GM12873 (cell line): ENCODE measurements around the gene ILF3.

ENCODE experiments used
- TF ChIP-seq, protein P1 (sequence below): IDR thresholded peaks from 2 replicates; pipeline ENCODE4 v1.5.1; 2012; ENCODE audit warnings: low read depth, mild to moderate bottlenecking, moderate library complexity, low read length, control low read depth; ENCODE audit not compliant: insufficient read depth; ENCODE audit errors: missing control alignments

Gene ILF3

DNA sequence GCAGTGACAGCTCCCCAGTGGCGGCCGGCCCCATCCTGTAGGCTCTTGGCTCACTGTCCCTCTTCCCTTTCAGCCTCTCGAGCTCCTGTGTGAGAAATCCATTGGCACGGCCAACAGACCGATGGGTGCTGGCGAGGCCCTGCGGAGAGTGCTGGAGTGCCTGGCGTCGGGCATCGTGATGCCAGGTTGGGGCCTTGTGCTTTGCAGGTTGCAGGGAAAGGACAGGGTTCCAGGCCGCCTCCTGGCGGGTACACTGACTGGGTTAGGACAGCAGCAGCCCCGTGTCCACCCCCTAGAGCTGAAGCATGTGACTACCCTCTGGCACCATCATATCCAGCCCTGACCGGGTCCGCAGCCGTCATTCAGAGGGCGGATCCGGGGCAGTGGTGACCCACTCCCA is 25.6 kb downstream of the ILF3 start:
- TF ChIP-seq, protein P1, sequence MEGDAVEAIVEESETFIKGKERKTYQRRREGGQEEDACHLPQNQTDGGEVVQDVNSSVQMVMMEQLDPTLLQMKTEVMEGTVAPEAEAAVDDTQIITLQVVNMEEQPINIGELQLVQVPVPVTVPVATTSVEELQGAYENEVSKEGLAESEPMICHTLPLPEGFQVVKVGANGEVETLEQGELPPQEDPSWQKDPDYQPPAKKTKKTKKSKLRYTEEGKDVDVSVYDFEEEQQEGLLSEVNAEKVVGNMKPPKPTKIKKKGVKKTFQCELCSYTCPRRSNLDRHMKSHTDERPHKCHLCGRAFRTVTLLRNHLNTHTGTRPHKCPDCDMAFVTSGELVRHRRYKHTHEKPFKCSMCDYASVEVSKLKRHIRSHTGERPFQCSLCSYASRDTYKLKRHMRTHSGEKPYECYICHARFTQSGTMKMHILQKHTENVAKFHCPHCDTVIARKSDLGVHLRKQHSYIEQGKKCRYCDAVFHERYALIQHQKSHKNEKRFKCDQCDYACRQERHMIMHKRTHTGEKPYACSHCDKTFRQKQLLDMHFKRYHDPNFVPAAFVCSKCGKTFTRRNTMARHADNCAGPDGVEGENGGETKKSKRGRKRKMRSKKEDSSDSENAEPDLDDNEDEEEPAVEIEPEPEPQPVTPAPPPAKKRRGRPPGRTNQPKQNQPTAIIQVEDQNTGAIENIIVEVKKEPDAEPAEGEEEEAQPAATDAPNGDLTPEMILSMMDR: no peak

DNA sequence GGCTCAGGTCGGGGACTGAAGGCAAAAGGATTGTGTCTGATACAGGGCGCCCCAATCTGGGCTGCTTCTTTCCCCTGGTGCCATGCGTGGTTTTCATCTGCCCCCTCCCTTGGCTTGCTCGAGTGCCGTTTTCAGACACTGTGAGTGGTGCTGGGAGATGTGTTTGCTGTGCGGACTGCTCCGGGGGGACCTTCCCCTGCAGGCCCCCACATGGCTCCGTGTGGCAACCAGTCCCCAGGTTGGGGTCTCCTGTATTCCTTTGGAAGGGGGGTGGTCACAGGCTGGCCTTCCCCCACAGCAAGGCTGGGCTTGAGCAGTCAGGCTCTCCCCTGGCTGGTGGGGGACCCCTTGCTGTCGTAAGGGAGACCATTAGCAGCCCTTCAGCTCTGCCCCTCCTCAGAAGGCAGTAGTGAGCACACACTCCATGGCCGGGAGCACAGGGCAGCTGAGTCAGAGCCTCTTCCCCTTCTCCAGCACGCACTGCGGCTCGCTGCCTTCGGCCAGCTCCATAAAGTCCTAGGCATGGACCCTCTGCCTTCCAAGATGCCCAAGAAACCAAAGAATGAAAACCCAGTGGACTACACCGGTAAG is 26.5 kb downstream of the ILF3 start:
- TF ChIP-seq, protein P1: no peak

DNA sequence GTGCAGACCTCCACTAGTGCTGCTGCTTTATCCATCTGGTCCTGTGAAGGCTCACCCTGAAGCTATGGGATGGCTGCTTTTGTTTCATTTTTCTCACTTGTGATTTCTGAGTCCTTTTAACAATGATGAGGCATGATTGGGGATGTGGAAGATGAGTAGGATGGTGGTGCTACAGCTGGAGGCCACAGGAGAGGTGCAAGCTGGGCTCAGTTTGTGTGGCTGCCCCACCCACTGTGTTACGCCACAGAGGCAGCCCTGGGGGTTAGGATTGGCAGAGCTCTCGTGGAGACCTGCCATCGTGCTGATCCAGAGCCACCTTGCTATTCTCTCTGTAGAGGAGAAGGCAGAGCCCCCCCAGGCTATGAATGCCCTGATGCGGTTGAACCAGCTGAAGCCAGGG is 27.5 kb downstream of the ILF3 start:
- TF ChIP-seq, protein P1: no peak

DNA sequence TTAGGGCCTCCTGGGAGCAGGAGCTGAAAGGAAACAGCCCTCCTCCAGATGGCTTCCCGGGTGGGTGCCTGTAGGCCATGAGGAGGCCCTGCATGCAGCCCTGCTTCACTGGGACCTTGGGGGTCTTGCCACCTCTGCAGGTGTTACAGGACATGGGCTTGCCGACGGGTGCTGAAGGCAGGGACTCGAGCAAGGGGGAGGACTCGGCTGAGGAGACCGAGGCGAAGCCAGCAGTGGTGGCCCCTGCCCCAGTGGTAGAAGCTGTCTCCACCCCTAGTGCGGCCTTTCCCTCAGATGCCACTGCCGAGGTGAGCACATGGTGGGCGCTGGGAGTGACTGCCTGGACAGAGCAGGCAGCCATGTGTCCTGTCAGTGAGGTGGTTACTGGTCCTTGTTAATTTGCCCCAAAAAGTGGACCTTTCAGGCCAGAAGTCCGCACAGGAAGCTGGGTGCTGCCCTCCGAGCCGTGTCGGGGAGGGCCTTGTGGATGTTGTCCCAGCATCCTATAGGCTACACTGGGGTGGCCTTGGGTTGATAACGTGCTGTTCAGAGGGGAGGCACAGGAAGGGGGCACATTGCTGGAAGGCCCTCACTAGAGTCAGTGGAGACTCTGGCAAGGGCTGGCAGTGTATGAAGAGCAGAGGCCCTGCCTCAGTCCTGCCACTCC is 28.4 kb downstream of the ILF3 start:
- TF ChIP-seq, protein P1: no peak

DNA sequence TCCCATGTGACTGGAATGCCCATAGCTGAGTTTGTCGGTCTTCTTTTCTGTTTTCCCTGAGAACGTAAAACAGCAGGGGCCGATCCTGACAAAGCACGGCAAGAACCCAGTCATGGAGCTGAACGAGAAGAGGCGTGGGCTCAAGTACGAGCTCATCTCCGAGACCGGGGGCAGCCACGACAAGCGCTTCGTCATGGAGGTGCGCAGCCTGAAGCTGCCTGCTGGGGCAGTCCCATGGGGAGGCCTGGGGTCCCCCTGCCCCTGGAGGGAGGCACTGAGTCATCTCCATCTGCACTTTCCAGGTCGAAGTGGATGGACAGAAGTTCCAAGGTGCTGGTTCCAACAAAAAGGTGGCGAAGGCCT is 28.9 kb downstream of the ILF3 start:
- TF ChIP-seq, protein P1: no peak

DNA sequence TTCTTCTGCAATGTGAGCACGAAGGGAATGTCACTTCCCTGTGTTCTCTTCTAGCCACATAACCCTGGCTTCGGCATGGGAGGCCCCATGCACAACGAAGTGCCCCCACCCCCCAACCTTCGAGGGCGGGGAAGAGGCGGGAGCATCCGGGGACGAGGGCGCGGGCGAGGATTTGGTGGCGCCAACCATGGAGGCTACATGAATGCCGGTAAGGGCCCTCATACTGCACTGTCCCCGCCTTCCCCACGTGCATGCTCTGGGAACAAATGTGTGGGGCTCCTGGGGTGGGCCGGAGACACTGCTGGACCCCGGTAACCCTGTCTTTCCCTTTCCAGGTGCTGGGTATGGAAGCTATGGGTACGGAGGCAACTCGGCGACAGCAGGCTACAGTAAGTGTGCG is 29.4 kb downstream of the ILF3 start:
- TF ChIP-seq, protein P1: no peak

DNA sequence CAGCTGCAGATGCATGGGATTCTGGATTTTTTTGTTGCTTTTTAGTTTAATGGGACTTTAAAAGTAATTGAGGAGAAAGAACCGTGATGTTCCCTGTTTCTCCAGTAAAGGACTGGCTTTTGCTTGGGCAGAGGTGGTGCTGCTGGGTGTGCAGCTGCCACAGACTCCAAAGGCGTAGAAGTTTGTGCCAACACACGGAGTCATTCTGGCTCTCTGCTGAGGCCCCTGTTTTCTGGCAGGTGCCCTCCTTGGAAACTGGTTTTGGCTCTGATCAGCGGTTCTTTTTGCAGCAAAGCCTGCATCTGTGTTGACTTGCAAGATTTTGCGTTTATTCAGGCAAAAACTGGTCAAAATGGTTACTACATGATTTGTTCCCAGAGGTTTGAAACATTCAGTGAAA is 31.1 kb downstream of the ILF3 start:
- TF ChIP-seq, protein P1: no peak
